GM23338 (cell line): ENCODE results near the gene PHYKPL. TPM values are rescaled to one million over a fixed set of nuclear protein-coding genes. Genes with fewer than 3 reads are reported as not detected.

ENCODE experiments used
- ATAC-seq: fragments of 200-7000 bp; cut with Tn5 transposase; 3 replicates; pipeline ENCODE4 v1.9.1; 2020
- DNase-seq: peaks from one replicate; pipeline ENCODE4 v3.0.0-alpha.2; 2015; ENCODE audit warnings: low spot score
- H2AFZ ChIP-seq: fragments of 200-600 bp; sonication (generic); 2 replicates; pipeline ENCODE4 v1.8.0; 2016; ENCODE audit warnings: antibody characterized with exemption, mild to moderate bottlenecking, moderate library complexity
- H3F3A ChIP-seq: fragments of 200-600 bp; sonication (generic); replicated peaks from 2 replicates; pipeline ENCODE4 v1.8.0; 2017; ENCODE audit warnings: antibody characterized with exemption, mixed run types, low read depth
- H3K27ac ChIP-seq: fragments of 200-600 bp; sonication (generic); 2 replicates; pipeline ENCODE4 v1.6.1; 2016; ENCODE audit warnings: low read depth
- H3K27me3 ChIP-seq: fragments of 200-600 bp; sonication (generic); 2 replicates; pipeline ENCODE4 v1.8.0; 2016; ENCODE audit warnings: mild to moderate bottlenecking, mixed run types, moderate library complexity; ENCODE audit not compliant: insufficient read depth
- H3K36me3 ChIP-seq: fragments of 200-600 bp; sonication (generic); 2 replicates; pipeline ENCODE4 v1.8.0; 2016; ENCODE audit warnings: mild to moderate bottlenecking; ENCODE audit not compliant: insufficient read depth
- H3K4me1 ChIP-seq: fragments of 200-600 bp; sonication (generic); 2 replicates; pipeline ENCODE4 v1.8.0; 2016; ENCODE audit warnings: mild to moderate bottlenecking, moderate library complexity; ENCODE audit not compliant: insufficient read depth
- H3K4me2 ChIP-seq: fragments of 200-600 bp; sonication (generic); 2 replicates; pipeline ENCODE4 v1.7.1; 2017; ENCODE audit warnings: mixed run types
- H3K4me3 ChIP-seq: fragments of 200-600 bp; sonication (generic); 2 replicates; pipeline ENCODE4 v1.6.1; 2016; ENCODE audit warnings: mixed run types
- H3K79me2 ChIP-seq: fragments of 200-600 bp; sonication (generic); replicated peaks from 2 replicates; pipeline ENCODE4 v1.8.0; 2017; ENCODE audit warnings: mild to moderate bottlenecking; ENCODE audit not compliant: insufficient read depth
- H3K9me2 ChIP-seq: fragments of 200-600 bp; sonication (generic); 2 replicates; pipeline ENCODE4 v1.8.0; 2017; ENCODE audit not compliant: insufficient read depth
- H4K20me1 ChIP-seq: fragments of 200-600 bp; sonication (generic); replicated peaks from 2 replicates; pipeline ENCODE4 v1.8.0; 2017; ENCODE audit warnings: mild to moderate bottlenecking; ENCODE audit not compliant: insufficient read depth
- H3K27ac Mint-ChIP-seq: 2 replicates; pipeline ENCODE4 v1.8.0; 2020; ENCODE audit warnings: inconsistent platforms, mild to moderate bottlenecking, moderate library complexity, mixed read lengths
- H3K27me3 Mint-ChIP-seq: 3 replicates; pipeline ENCODE4 v1.8.0; 2022; ENCODE audit warnings: low read depth, mild to moderate bottlenecking, moderate library complexity, mixed read lengths, inconsistent platforms; ENCODE audit not compliant: insufficient read depth, poor library complexity
- H3K36me3 Mint-ChIP-seq: 3 replicates; pipeline ENCODE4 v1.8.0; 2021; ENCODE audit warnings: low read depth, mild to moderate bottlenecking, inconsistent platforms, moderate library complexity, mixed read lengths
- H3K4me1 Mint-ChIP-seq: 3 replicates; pipeline ENCODE4 v1.8.0; 2020; ENCODE audit warnings: mild to moderate bottlenecking, inconsistent platforms, mixed read lengths
- H3K4me3 Mint-ChIP-seq: 3 replicates; pipeline ENCODE4 v1.8.0; 2021; ENCODE audit warnings: moderate library complexity, mild to moderate bottlenecking, inconsistent platforms, mixed read lengths
- H3K9me3 Mint-ChIP-seq: 3 replicates; pipeline ENCODE4 v1.8.0; 2020; ENCODE audit warnings: moderate library complexity, mild to moderate bottlenecking, inconsistent platforms, mixed read lengths
- CREB1 ChIP-seq: fragments of 250-450 bp; sonication (Bioruptor Pico); IDR thresholded peaks from 2 replicates; pipeline ENCODE4 v1.5.0; 2020; ENCODE audit warnings: low read depth, mild to moderate bottlenecking, moderate library complexity
- ETS1 ChIP-seq: IDR thresholded peaks from 2 replicates; pipeline ENCODE4 v1.6.1; 2016; ENCODE audit warnings: antibody characterized with exemption
- EZH2 ChIP-seq: fragments of 200-600 bp; sonication (generic); IDR thresholded peaks from one replicate; pipeline ENCODE4 v1.8.0; 2017; ENCODE audit warnings: antibody characterized with exemption, mild to moderate bottlenecking, low read depth; ENCODE audit not compliant: unreplicated experiment
- JUNB ChIP-seq: IDR thresholded peaks from one replicate; pipeline ENCODE4 v1.6.1; 2016; ENCODE audit warnings: antibody characterized with exemption; ENCODE audit not compliant: unreplicated experiment
- NANOG ChIP-seq: IDR thresholded peaks from 2 replicates; pipeline ENCODE4 v1.6.1; 2016; ENCODE audit warnings: antibody characterized with exemption, borderline replicate concordance
- POLR2AphosphoS5 ChIP-seq: IDR thresholded peaks from 2 replicates; pipeline ENCODE4 v1.6.1; 2016; ENCODE audit warnings: antibody characterized with exemption, low read depth
- STAT1 ChIP-seq: IDR thresholded peaks from one replicate; pipeline ENCODE4 v1.6.1; 2016; ENCODE audit warnings: antibody characterized with exemption; ENCODE audit not compliant: unreplicated experiment
- ZNF114 ChIP-seq: fragments of 250-450 bp; sonication (Bioruptor Pico); IDR thresholded peaks from 2 replicates; pipeline ENCODE4 v1.5.0; 2020; ENCODE audit warnings: mild to moderate bottlenecking, moderate library complexity
- ZNF331 ChIP-seq: fragments of 250-450 bp; sonication (Bioruptor Pico); IDR thresholded peaks from 2 replicates; pipeline ENCODE4 v1.5.0; 2020; ENCODE audit warnings: low read depth, mild to moderate bottlenecking, moderate library complexity
- ZNF462 ChIP-seq: fragments of 250-450 bp; sonication (Bioruptor Pico); IDR thresholded peaks from 2 replicates; pipeline ENCODE4 v1.5.0; 2020; ENCODE audit warnings: mild to moderate bottlenecking, moderate library complexity
- polyA plus RNA-seq: library from polyadenylated mRNA; unstranded; fragments of >200 nt; fragmentation: Nextera tagmentation; extraction: Ambion mirVana; gene quantifications from 2 replicates; pipeline ENCODE4 v1.2.1, GENCODE V29; 2016
- total RNA-seq: library from RNA; depleted of rRNA; stranded (reverse); fragments of >200 nt; shearing (Covaris generic); gene quantifications from 2 replicates; pipeline ENCODE4 v1.2.3, GENCODE V29; 2014
- TF ChIP-seq, protein P1 (sequence below), 2 experiments: fragments of 200-600 bp in 1 of 2; sonication (generic) in 1 of 2; conservative IDR thresholded peaks; 2 replicates each; pipeline versions ENCODE4 v1.5.1 to v1.6.1; 2016 to 2017; ENCODE audit warnings: antibody characterized with exemption in 2 of 2, low read depth in 2 of 2, mild to moderate bottlenecking in 2 of 2, moderate library complexity in 1 of 2

PHYKPL gene
- total and polyA plus RNA-seq, 2 experiments from 2014 or later = 15.9 to 20.8 TPM

- no peaks in the 10 kb centered on the region for H3K79me2 ChIP-seq
- no peaks in the 10 kb centered on the region for H4K20me1 ChIP-seq
- H3K9me2 ChIP-seq = no peaks in the 10 kb centered on the region
- 0 out of 2 replicates have a peak within 1 kb of the TSS, but pooled peaks have one; percentile 0 for H2AFZ ChIP-seq
- H3K4me3 Mint-ChIP-seq = no peak within 1 kb of the TSS
- peaks cover 11% of the 10 kb centered on the region for H3K27me3 Mint-ChIP-seq
- no peak for TF ChIP-seq ZNF462 (CRISPR knock-in tag)
- TF ChIP-seq CREB1 = no peak
- TF ChIP-seq EZH2 = no peak
- TF ChIP-seq ETS1 = no peak
- TF ChIP-seq ZNF114 (CRISPR knock-in tag) = no peak
- no peak for TF ChIP-seq NANOG
- no peak for TF ChIP-seq ZNF331 (CRISPR knock-in tag)
- TF ChIP-seq JUNB = no peak
- TF ChIP-seq, protein P1, sequence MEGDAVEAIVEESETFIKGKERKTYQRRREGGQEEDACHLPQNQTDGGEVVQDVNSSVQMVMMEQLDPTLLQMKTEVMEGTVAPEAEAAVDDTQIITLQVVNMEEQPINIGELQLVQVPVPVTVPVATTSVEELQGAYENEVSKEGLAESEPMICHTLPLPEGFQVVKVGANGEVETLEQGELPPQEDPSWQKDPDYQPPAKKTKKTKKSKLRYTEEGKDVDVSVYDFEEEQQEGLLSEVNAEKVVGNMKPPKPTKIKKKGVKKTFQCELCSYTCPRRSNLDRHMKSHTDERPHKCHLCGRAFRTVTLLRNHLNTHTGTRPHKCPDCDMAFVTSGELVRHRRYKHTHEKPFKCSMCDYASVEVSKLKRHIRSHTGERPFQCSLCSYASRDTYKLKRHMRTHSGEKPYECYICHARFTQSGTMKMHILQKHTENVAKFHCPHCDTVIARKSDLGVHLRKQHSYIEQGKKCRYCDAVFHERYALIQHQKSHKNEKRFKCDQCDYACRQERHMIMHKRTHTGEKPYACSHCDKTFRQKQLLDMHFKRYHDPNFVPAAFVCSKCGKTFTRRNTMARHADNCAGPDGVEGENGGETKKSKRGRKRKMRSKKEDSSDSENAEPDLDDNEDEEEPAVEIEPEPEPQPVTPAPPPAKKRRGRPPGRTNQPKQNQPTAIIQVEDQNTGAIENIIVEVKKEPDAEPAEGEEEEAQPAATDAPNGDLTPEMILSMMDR (conservative IDR thresholded peaks at IDR 0.05; ENCODE audit: low read depth in 2 of 2) = no peak
- no peak for TF ChIP-seq POLR2AphosphoS5
- no peak for TF ChIP-seq STAT1
- H3K27me3 ChIP-seq = no peaks in the 10 kb centered on the region
- no peak within 1 kb of the TSS for H3K27ac Mint-ChIP-seq
- no peaks in the 10 kb centered on the region for H3F3A ChIP-seq
- peaks cover 6% of the 10 kb centered on the region for H3K4me1 Mint-ChIP-seq
- no peak for DNase-seq
- H3K4me3 ChIP-seq = no peak within 1 kb of the TSS
- H3K9me3 Mint-ChIP-seq = peaks cover 26% of the 10 kb centered on the region; the same call in 2 of the 3 replicates
- peaks cover 16% of the 10 kb centered on the region for H3K36me3 Mint-ChIP-seq
- H3K36me3 ChIP-seq = no peaks in the 10 kb centered on the region
- peaks cover 8% of the 10 kb centered on the region for H3K4me1 ChIP-seq
- ATAC-seq = peak; percentile 29; the same call in 2 of the 3 replicates
- H3K27ac ChIP-seq = no peak within 1 kb of the TSS
- H3K4me2 ChIP-seq = no peak within 1 kb of the TSS
These were observed 45.6 kb downstream of the PHYKPL start, which contains the start of gene GMCL2 for GRCh38 chr5:178187014-178187413. TSS of gene GMCL2 (minus strand) at chr5:178187371. CDS start at chr5:178187299, 72 bp downstream.
